ENCODE measurements around the gene LCE3E. TPM values are rescaled to one million over a fixed set of nuclear protein-coding genes. Genes with fewer than 3 reads are reported as not detected.
"Not testable (repeated sequence)": the region's sequence is repeated elsewhere in the genome, so short reads cannot be mapped to it uniquely, and the experiment has no call there.

LCE3E gene
- total and polyA plus RNA-seq, 2 donors (not counting 3 experiments of a cell fraction or from before 2014, with no cell fraction given) = not detected

- H2AFZ ChIP-seq (ENCODE audit: low read depth, low read length); H3K9me3 ChIP-seq (replicated peaks; ENCODE audit: control insufficient read depth, insufficient read depth, low read length); POLR2A ChIA-PET; H3K9ac ChIP-seq (replicated peaks; ENCODE audit: extremely low read depth, insufficient read depth, low read length); CTCF ChIA-PET; H3K79me2 ChIP-seq (ENCODE audit: control insufficient read depth, insufficient read depth, low read length); H3K4me3 ChIP-seq (replicated peaks in 1 of 3; ENCODE audit: insufficient read depth in 1 of 3, low read depth in 1 of 3, low read length in 3 of 3); dilution Hi-C loops (cut with MboI; ENCODE audit: extremely low pct_ligation_motif_present, low sequenced_read_pairs); H3K4me2 ChIP-seq (ENCODE audit: insufficient read depth, low read length); H3K27me3 ChIP-seq (ENCODE audit: control insufficient read depth in 2 of 2, insufficient read depth in 2 of 2, low read length in 2 of 2); H3K9me1 ChIP-seq (replicated peaks; ENCODE audit: control insufficient read depth, extremely low read depth, insufficient read depth, low read length); FAIRE-seq; intact Hi-C loops (cut with micrococcal nuclease); H4K20me1 ChIP-seq (replicated peaks; ENCODE audit: control insufficient read depth, extremely low read depth, insufficient read depth, low read length); H3K27ac ChIP-seq (ENCODE audit: insufficient read depth, low read depth, low read length); BruUV-seq (replicated peaks); H3K4me1 ChIP-seq (ENCODE audit: control insufficient read depth, extremely low read depth, insufficient read depth, low read length); DNase-seq (ENCODE audit: low read depth, low spot score); H3K36me3 ChIP-seq (ENCODE audit: control insufficient read depth in 2 of 2, extremely low read depth in 1 of 2, insufficient read depth in 2 of 2, low read length in 2 of 2): not testable (repeated sequence)
Measured at GRCh38 chr1:152548358-152548757, 18.2 kb downstream of the LCE3E start.

- no peaks in the 10 kb centered on the region for H3K36me3 ChIP-seq (ENCODE audit: control insufficient read depth in 2 of 2, extremely low read depth in 1 of 2, insufficient read depth in 2 of 2, low read length in 2 of 2)
- no peak overlapping the region for H3K4me2 ChIP-seq (ENCODE audit: insufficient read depth, low read length)
- no peaks in the 10 kb centered on the region for H3K9me1 ChIP-seq (replicated peaks; ENCODE audit: control insufficient read depth, extremely low read depth, insufficient read depth, low read length)
- H3K9ac ChIP-seq (replicated peaks; ENCODE audit: extremely low read depth, insufficient read depth, low read length) = no peak overlapping the region
- H3K4me3 ChIP-seq (replicated peaks in 1 of 3; ENCODE audit: insufficient read depth in 1 of 3, low read depth in 1 of 3, low read length in 3 of 3) = no peak overlapping the region
- H3K27ac ChIP-seq (ENCODE audit: insufficient read depth, low read depth, low read length) = no peak overlapping the region
- H3K4me1 ChIP-seq (ENCODE audit: control insufficient read depth, extremely low read depth, insufficient read depth, low read length) = no peaks in the 10 kb centered on the region
- no peaks in the 10 kb centered on the region for H4K20me1 ChIP-seq (replicated peaks; ENCODE audit: control insufficient read depth, extremely low read depth, insufficient read depth, low read length)
- ChIA-PET POLR2A (no interaction called here), CTCF (no interaction called here)
- FAIRE-seq = no peak
- BruUV-seq (replicated peaks) = no TSS peak
- dilution Hi-C loops (cut with MboI; ENCODE audit: extremely low pct_ligation_motif_present, low sequenced_read_pairs) = no loop called here
- H3K79me2 ChIP-seq (ENCODE audit: control insufficient read depth, insufficient read depth, low read length) = no peaks in the 10 kb centered on the region
- intact Hi-C loops (cut with micrococcal nuclease) = no loop called here
- no peaks in the 10 kb centered on the region for H3K9me3 ChIP-seq (replicated peaks; ENCODE audit: control insufficient read depth, insufficient read depth, low read length)
- no peak for TF ChIP-seq POLR2A (IDR thresholded peaks at IDR 0.05; ENCODE audit: low read depth, low read length)
- no peak for TF ChIP-seq MAX (IDR thresholded peaks at IDR 0.05; ENCODE audit: insufficient read depth, insufficient read length)
- no peak for TF ChIP-seq EZH2 (IDR thresholded peaks at IDR 0.05; ENCODE audit: borderline replicate concordance, low read depth, low read length, severe bottlenecking)
- no peak for TF ChIP-seq FOS (IDR thresholded peaks at IDR 0.05; ENCODE audit: borderline replicate concordance, insufficient read depth, low read length)
- TF ChIP-seq CTCF (IDR thresholded peaks at IDR 0.05; ENCODE audit: extremely low read depth in 1 of 2, insufficient read depth in 1 of 2, low read depth in 1 of 2, low read length in 2 of 2) = no peak
- no peak for TF ChIP-seq JUN (IDR thresholded peaks at IDR 0.05; ENCODE audit: borderline replicate concordance, insufficient read depth, insufficient read length, low read depth)
- no peaks in the 10 kb centered on the region for H3K27me3 ChIP-seq (ENCODE audit: control insufficient read depth in 2 of 2, insufficient read depth in 2 of 2, low read length in 2 of 2)
- no peak for DNase-seq (ENCODE audit: low read depth, low spot score)
- H2AFZ ChIP-seq (ENCODE audit: low read depth, low read length) = no peak overlapping the region
Measured at GRCh38 chr1:152546704-152547103, 19.9 kb downstream of the LCE3E start.

Measured in endothelial cell of umbilical vein (primary cell).